Panc1 (cell line): ENCODE data around the gene TRRAP. TPM values are rescaled to one million over a fixed set of nuclear protein-coding genes. Genes with fewer than 3 reads are reported as not detected.

Experiments used
- ATAC-seq: fragments of 200-7000 bp; cut with Tn5 transposase; 2 replicates; pipeline ENCODE4 v1.9.1; 2020; ENCODE audit warnings: mild to moderate bottlenecking, moderate library complexity
- BruUV-seq: library from RNA; stranded (reverse); fragments of 400-500 nt; replicated peaks from 2 replicates; lab custom pipeline; 2021; lab: Mats Ljungman, UMichigan
- CTCF ChIA-PET: fragments of 300-600 bp; sonication (Branson Sonifier 250); formaldehyde crosslinking; loops from one replicate; lab custom pipeline; 2022; ENCODE audit warnings: antibody characterized with exemption; lab: Charles Lee
- POLR2A ChIA-PET: fragments of 300-600 bp; sonication (Branson Sonifier 250); formaldehyde crosslinking; loops from one replicate; lab custom pipeline; 2022; ENCODE audit warnings: antibody characterized with exemption; lab: Charles Lee
- DNase-seq: peaks from one replicate; pipeline ENCODE4 v3.0.0-alpha.2; 2010; ENCODE audit warnings: low read depth, low spot score
- H3K27ac ChIP-seq: 2 replicates; pipeline ENCODE4 v1.5.1; 2011; ENCODE audit warnings: mild to moderate bottlenecking, low read length, inconsistent platforms
- H3K27me3 ChIP-seq: fragments of 200-500 bp; sonication (Bioruptor generic); 2 replicates; pipeline ENCODE4 v1.6.0; 2014; ENCODE audit warnings: low read length, inconsistent platforms; ENCODE audit not compliant: control insufficient read depth, insufficient read depth
- H3K36me3 ChIP-seq: fragments of 200-500 bp; sonication (Bioruptor generic); 2 replicates; pipeline ENCODE4 v1.5.1; 2014; ENCODE audit warnings: inconsistent platforms, mild to moderate bottlenecking, low read length, moderate library complexity; ENCODE audit not compliant: control insufficient read depth, insufficient read depth
- H3K4me1 ChIP-seq: 2 replicates; pipeline ENCODE4 v1.5.1; 2011; ENCODE audit warnings: inconsistent platforms, mild to moderate bottlenecking, low read length, moderate library complexity; ENCODE audit not compliant: control insufficient read depth, insufficient read depth
- H3K4me3 ChIP-seq, 2 experiments: 2 replicates each; pipeline ENCODE4 v1.5.1; 2011 to 2012; ENCODE audit warnings: low read depth in 2 of 2, low read length in 2 of 2, mild to moderate bottlenecking in 2 of 2, inconsistent platforms in 1 of 2, moderate library complexity in 1 of 2
- H3K9me3 ChIP-seq: fragments of 200-500 bp; sonication (Bioruptor generic); 2 replicates; pipeline ENCODE4 v1.5.1; 2014; ENCODE audit warnings: low read depth, mild to moderate bottlenecking, inconsistent platforms, low read length, moderate library complexity; ENCODE audit not compliant: control insufficient read depth, insufficient read depth
- POLR2AphosphoS5 ChIP-seq: IDR thresholded peaks from 2 replicates; pipeline ENCODE4 v1.6.1; 2012; ENCODE audit warnings: mild to moderate bottlenecking, low read depth, low read length, moderate library complexity
- SIN3A ChIP-seq: IDR thresholded peaks from 2 replicates; pipeline ENCODE4 v1.6.1; 2012; ENCODE audit warnings: low read depth, mild to moderate bottlenecking, low read length, moderate library complexity, borderline replicate concordance; ENCODE audit not compliant: insufficient read depth
- TCF7L2 ChIP-seq: IDR thresholded peaks from 2 replicates; pipeline ENCODE4 v1.6.1; 2011; ENCODE audit warnings: mild to moderate bottlenecking, low read depth, low read length, inconsistent platforms
- in situ Hi-C: cut with HindIII; loops from 2 replicates; pipeline ENCODE4 v1.10.0; 2016; ENCODE audit warnings: low sequenced_read_pairs, low pct_unique_long_range_greater_than_20kb
- intact Hi-C: fragments of 100-400 bp; cut with micrococcal nuclease; formaldehyde crosslinking; loops from one replicate; pipeline ENCODE4 v1.10.0; 2022; ENCODE audit not compliant: unreplicated experiment
- total RNA-seq: library from RNA; stranded (reverse); gene quantifications from one replicate; pipeline ENCODE4 v1.2.1, GENCODE V29; 2021; ENCODE audit not compliant: unreplicated experiment
- TF ChIP-seq, protein P1 (sequence below): fragments of 450-650 bp; IDR thresholded peaks from 2 replicates; pipeline ENCODE4 v1.5.1; 2017; ENCODE audit warnings: mild to moderate bottlenecking
- TF ChIP-seq, protein P2 (sequence below), 2 experiments: IDR thresholded peaks; 2 replicates each; pipeline ENCODE4 v1.6.1; 2011 to 2012; ENCODE audit warnings: low read depth in 2 of 2, control low read depth in 1 of 2, low read length in 1 of 2, mild to moderate bottlenecking in 1 of 2, moderate library complexity in 1 of 2; ENCODE audit not compliant: insufficient read depth in 1 of 2

TRRAP gene
- total RNA-seq, 1 experiment from 2014 or later: 44.9 TPM

GRCh38 chr7:99030951-99031350 lies 152.6 kb downstream of the TRRAP start:
- Histone ChIP-seq H3K27ac (no peak overlapping the region), H3K4me3 (no peak overlapping the region), H3K36me3 (peaks cover 14% of the 10 kb centered on the region), H3K27me3 (no peaks in the 10 kb centered on the region), H3K9me3 (no peaks in the 10 kb centered on the region), H3K4me1 (peaks cover 10% of the 10 kb centered on the region)
- ATAC-seq (no peak), DNase-seq (no peak)
- in situ Hi-C loops: no loop called here
- POLR2A ChIA-PET: no interaction called here
- no peak for TF ChIP-seq POLR2AphosphoS5
- TF ChIP-seq SIN3A: no peak
- TF ChIP-seq, protein P1, sequence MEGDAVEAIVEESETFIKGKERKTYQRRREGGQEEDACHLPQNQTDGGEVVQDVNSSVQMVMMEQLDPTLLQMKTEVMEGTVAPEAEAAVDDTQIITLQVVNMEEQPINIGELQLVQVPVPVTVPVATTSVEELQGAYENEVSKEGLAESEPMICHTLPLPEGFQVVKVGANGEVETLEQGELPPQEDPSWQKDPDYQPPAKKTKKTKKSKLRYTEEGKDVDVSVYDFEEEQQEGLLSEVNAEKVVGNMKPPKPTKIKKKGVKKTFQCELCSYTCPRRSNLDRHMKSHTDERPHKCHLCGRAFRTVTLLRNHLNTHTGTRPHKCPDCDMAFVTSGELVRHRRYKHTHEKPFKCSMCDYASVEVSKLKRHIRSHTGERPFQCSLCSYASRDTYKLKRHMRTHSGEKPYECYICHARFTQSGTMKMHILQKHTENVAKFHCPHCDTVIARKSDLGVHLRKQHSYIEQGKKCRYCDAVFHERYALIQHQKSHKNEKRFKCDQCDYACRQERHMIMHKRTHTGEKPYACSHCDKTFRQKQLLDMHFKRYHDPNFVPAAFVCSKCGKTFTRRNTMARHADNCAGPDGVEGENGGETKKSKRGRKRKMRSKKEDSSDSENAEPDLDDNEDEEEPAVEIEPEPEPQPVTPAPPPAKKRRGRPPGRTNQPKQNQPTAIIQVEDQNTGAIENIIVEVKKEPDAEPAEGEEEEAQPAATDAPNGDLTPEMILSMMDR: no peak
- TF ChIP-seq TCF7L2: no peak
- TF ChIP-seq, protein P2, sequence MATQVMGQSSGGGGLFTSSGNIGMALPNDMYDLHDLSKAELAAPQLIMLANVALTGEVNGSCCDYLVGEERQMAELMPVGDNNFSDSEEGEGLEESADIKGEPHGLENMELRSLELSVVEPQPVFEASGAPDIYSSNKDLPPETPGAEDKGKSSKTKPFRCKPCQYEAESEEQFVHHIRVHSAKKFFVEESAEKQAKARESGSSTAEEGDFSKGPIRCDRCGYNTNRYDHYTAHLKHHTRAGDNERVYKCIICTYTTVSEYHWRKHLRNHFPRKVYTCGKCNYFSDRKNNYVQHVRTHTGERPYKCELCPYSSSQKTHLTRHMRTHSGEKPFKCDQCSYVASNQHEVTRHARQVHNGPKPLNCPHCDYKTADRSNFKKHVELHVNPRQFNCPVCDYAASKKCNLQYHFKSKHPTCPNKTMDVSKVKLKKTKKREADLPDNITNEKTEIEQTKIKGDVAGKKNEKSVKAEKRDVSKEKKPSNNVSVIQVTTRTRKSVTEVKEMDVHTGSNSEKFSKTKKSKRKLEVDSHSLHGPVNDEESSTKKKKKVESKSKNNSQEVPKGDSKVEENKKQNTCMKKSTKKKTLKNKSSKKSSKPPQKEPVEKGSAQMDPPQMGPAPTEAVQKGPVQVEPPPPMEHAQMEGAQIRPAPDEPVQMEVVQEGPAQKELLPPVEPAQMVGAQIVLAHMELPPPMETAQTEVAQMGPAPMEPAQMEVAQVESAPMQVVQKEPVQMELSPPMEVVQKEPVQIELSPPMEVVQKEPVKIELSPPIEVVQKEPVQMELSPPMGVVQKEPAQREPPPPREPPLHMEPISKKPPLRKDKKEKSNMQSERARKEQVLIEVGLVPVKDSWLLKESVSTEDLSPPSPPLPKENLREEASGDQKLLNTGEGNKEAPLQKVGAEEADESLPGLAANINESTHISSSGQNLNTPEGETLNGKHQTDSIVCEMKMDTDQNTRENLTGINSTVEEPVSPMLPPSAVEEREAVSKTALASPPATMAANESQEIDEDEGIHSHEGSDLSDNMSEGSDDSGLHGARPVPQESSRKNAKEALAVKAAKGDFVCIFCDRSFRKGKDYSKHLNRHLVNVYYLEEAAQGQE (IDR thresholded peaks at IDR 0.05; ENCODE audit: insufficient read depth in 1 of 2, low read depth in 2 of 2, low read length in 1 of 2): no peak
- intact Hi-C loops: no loop called here
- CTCF ChIA-PET: no interaction called here
- BruUV-seq: no TSS peak

DNA sequence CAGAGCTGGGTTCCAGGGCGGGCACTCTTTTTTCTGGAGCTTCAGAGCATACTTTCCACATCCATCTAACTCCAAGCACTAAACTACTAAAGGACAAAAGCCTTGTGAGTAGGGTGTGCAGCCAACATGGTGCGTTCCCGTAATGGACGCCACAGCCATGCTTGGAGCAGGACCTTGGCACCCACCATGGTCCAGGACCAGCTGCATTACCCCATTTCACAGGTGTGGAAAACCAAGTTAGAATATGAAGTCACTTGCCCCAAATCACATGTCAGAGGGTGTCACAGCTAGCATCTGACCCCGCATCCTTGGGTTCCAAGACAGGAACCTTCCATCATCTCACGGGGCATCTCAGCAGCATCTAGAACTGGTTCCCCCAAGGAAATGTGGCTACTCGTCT lies 153.2 kb downstream of the TRRAP start:
- DNase-seq (no peak), ATAC-seq (no peak)
- Histone ChIP-seq H3K4me1 (peaks cover 10% of the 10 kb centered on the region), H3K9me3 (no peaks in the 10 kb centered on the region), H3K27me3 (no peaks in the 10 kb centered on the region), H3K4me3 (no peak overlapping the region), H3K27ac (no peak overlapping the region), H3K36me3 (peaks cover 14% of the 10 kb centered on the region)
- BruUV-seq: no TSS peak
- CTCF ChIA-PET: no interaction called here
- intact Hi-C loops (no loop called here), in situ Hi-C loops (no loop called here)
- no peak for TF ChIP-seq SIN3A
- TF ChIP-seq, protein P1: no peak
- TF ChIP-seq TCF7L2: no peak
- no peak for TF ChIP-seq POLR2AphosphoS5
- TF ChIP-seq, protein P2 (IDR thresholded peaks at IDR 0.05; ENCODE audit: insufficient read depth in 1 of 2, low read depth in 2 of 2, low read length in 1 of 2): no peak
- POLR2A ChIA-PET: no interaction called here
